ENCODE results near the gene TOX3.

TOX3 gene

GRCh38 chr16:52492789-52493357 is 54.1 kb downstream of the TOX3 start:
- DNase-seq (ENCODE audit: low read depth): no peak

DNA sequence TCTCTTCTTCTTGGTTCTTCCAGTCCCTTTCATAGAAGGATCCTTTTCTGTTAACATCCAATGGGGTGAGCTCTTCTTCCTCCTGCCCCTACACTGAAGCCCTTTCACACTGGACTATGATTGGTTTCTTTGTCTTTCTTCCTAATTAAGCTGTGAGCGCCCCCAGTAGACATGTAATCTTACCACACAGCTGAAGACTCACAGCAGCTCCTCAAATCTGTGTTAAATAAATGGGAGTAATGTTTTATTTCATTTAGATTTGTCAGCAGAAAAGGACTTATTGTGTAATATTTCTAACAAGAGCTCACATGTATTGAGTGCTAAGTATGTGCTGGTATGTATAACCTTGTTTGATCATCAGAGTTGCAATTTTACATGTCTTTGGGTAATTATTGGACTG is 55.7 kb downstream of the TOX3 start:
- DNase-seq (ENCODE audit: low read depth): no peak

DNA sequence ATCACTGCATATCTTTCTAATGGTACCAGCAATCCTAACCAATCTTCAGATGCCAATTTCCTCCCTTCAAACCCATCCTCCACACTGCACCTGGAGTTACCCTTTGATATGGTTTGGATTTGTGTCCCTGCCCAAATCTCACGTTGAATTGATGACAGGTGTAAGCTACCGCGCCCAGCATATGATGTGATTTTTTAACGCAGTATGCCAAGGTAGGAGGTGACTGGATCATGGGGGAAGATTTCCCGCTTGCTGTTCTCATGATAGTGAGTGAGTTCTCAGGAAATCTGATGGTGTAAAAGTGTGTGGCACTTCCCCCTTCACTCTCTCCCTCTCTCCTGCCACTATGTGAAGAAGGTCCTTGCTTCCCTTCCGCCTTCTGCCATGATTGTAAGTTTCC is 57.0 kb downstream of the TOX3 start:
- no peak for DNase-seq (ENCODE audit: low read depth)

GRCh38 chr16:52488837-52489289 is 58.1 kb downstream of the TOX3 start:
- no peak for DNase-seq (ENCODE audit: low read depth)

GRCh38 chr16:52487849-52488457 is 59.0 kb downstream of the TOX3 start:
- DNase-seq (ENCODE audit: low read depth): no peak

- no peak for DNase-seq (ENCODE audit: low read depth)
Measured at GRCh38 chr16:52480237-52480636, 66.7 kb downstream of the TOX3 start.

- no peak for DNase-seq (ENCODE audit: low read depth)
Measured at GRCh38 chr16:52476111-52476510, 70.8 kb downstream of the TOX3 start.

DNA sequence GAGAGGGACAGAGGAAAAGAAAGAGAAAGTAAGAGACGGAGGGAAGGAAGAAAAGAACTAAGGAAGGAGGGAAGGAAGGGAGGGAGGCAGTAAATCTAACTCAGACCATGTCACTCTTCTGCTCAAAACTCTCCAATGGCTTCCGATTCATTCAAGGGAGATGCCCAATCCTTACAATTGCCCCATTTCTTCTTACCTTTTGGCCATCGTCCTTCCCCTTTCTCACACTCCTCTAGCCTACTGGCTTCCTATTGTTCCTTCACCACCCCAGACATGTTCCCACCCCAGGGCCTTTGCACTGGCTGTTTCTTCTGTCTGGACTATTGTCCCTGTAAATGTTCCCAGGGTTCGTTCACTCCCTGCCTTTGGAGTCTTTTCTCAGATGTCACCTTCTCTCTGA is 72.3 kb downstream of the TOX3 start:
- no peak for DNase-seq (ENCODE audit: low read depth)

- no peak for DNase-seq (ENCODE audit: low read depth)
Measured at GRCh38 chr16:52473096-52473495, 73.8 kb downstream of the TOX3 start.

GRCh38 chr16:52471650-52472370 is 75.1 kb downstream of the TOX3 start:
- no peak for DNase-seq (ENCODE audit: low read depth)

- DNase-seq (ENCODE audit: low read depth): no peak
Measured at GRCh38 chr16:52470585-52470984, 76.4 kb downstream of the TOX3 start.

DNA sequence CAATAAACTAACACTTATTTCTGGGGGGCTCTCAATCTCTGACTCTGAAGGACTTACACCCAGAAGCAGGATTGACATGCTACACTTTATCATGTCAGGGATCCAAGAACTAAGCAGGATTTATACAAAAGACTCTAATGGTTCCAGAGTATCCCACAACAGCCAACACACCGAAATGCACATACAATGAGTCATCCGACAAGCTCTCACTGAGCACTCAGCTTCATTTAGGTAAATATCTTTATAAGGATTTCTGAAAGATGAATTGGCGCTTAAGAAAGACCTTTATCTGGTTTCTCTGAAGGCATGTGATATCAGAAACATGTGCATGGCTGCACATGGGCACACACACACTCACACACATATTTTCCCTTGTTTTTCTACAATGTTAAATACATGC is 77.2 kb downstream of the TOX3 start:
- no peak for DNase-seq (ENCODE audit: low read depth)

- no peak for DNase-seq (ENCODE audit: low read depth)
Measured at GRCh38 chr16:52469091-52469490, 77.9 kb downstream of the TOX3 start.

- DNase-seq (ENCODE audit: low read depth): no peak
Measured at GRCh38 chr16:52467753-52468152, 79.2 kb downstream of the TOX3 start.

DNA sequence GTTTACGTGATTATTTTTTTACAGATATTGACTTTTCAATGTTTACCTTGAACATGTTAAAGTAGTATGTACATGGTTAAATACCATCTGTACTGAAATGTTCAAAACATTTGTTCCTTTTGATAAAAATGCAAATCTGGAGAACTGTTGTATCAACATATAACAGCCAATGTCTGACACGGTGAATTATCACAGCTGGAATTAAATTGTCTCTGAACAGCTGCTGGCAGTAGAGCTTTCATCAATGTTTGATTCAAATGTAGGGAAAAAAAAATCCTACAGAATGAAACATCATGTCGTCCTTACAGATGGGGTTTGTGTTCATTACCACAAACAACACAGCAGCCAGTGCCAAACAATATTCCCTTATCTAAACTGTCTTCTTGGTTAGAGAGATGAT is 79.9 kb downstream of the TOX3 start:
- DNase-seq (ENCODE audit: low read depth): no peak

DNA sequence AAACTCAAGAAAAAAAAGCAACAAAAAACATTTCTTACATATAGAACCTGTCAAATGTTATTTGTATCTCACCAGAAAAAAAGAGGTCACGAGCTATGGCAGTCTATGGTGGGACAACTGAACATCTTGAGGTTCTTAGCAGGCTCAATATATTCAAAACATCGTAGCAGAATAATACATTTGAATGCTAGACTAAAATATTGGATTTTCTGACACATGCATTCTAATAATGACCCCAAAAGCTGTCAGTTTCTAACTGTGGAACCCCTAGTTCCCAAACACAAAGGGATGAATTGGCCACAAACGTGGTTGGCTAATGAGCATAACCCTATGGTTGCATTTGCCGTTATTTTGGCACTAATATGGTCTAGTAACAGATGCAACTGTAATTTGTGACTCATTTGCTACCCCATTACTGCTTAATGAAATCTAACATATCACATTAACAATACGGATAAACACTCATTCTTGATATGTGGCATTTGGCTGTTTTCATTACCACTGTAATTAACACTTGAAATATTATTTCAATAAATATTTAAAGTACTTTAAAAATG is 81.2 kb downstream of the TOX3 start:
- no peak for DNase-seq (ENCODE audit: low read depth)

GRCh38 chr16:52463904-52464303 is 83.0 kb downstream of the TOX3 start:
- no peak for DNase-seq (ENCODE audit: low read depth)

DNA sequence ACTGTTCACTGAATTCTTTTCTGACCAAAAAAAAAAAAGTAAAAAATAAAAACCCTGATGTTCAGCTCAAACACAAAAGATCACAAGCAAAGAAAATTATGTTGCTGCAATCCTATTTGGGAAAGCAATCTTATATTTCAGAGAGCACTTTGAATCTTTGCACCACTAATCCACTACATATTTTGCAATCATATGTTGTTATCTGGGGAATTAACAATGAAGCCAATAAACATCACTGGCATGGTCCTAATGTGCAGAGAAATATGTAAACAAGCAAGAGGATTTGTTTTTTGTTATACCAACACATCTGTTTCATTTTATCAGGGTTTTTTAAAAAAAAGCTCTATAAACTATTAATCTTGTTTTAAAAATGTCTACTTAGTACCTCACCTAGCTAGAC is 84.1 kb downstream of the TOX3 start:
- no peak for DNase-seq (ENCODE audit: low read depth)

DNA sequence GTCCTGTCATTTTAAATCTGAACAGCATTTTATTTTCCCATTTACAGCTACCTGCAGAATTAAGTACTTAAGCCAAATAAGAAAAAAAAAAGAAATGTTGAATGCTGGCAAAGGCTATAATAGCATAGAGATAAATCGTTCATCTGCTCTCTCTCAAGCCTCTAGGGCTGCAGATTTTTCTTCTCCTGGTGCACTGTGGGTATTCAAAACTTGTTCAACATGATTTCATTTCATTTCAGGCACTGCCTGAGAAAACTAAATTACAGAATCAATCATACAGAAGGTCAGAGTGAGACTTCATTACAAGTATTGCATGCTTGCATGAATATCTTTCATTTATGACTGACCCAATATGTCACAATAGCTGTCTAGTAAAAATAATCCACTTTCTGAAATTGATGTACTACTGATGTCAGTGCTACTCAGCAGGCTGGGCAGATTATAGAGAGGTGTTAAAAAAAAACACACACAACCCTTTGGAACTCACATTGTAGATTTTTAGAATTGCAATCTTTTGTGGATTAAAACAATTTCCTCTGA is 86.2 kb downstream of the TOX3 start:
- no peak for DNase-seq (ENCODE audit: low read depth)

DNA sequence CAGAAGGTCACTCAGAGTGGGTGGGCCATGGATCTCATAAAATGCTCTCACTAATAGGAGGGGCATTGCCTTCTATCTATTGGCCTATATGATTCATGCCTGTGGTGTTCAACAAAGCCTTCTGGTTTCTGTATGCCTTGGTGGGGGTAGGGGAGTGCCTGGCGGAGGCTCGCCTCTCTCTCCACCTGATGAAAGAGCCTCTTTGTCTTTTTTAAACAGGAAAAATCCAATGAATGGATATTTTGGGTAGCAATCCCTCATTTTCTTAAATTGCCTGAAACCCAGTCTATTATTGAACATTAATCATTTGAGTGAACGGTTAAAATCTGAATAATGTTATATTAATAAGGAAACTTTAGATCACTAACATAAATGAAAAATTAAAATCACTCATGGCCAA is 90.6 kb downstream of the TOX3 start:
- DNase-seq (ENCODE audit: low read depth): no peak

DNA sequence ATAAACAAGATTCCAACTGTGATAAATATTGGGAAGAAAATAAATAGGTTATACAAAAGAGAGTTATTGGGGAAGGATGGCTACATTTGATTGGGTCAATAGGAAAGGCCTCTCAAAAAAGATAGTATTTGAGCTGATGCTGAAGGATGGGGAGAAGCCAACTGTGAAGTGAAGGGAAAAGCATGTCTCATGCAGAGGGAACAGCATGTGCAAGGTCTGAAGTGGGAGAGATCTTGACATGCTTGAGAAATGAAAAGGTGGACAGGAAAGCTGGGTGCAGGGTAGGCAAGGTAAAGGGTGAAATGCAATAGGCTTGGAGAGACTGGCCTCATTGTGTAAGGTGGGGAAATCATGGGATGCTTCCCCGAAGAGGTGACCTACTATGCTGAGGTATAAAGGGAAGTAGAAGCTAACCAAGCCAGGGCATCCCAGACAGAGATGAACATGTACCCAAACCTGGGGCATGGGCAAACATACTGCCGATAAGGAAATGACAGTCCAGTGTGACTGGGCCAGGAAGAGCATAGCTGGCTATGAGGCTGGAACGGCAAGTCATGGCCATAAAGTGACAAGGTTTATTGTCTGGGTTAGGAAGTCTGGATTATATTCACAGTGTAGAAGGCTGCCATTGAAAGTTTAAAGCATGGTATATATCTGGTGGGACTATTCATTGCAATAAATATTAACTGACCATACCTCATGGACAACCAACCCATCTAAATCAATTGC is 91.2 kb downstream of the TOX3 start:
- DNase-seq (ENCODE audit: low read depth): no peak

DNA sequence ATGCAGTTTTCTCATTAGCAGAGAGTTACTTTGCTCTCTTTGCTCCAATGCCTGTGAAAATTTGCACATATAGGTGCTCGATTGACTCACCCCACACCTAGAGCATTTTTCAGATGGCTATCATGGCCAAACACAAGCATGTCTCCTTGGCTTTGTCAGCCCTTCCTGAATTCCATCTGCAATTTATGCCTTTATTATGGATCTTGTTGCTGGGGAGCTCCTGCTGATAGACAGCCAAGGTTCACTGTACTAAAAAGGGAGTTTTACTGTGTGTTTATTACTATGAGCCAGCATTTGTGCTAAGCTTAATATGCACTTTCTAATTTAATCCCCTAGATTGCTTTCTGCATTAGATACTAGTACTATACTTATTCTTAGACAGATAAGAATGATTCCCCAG is 93.3 kb downstream of the TOX3 start:
- no peak for DNase-seq (ENCODE audit: low read depth)

Measured in HS-5 (cell line).